Smooth muscle cell (in vitro differentiated cells): ENCODE data around the gene CTPS1. TPM values are rescaled to one million over a fixed set of nuclear protein-coding genes. Genes with fewer than 3 reads are reported as not detected.
A peak's percentile ranks its signal among the peaks of the same experiment; 100 is the strongest.

Experiments
- DNase-seq: peaks from one replicate; lab custom pipeline; 2025; ENCODE audit not compliant: unreplicated experiment; lab: John Stamatoyannopoulos, UW
- H2AFZ ChIP-seq: fragments of 200-600 bp; sonication (generic); 2 replicates; pipeline ENCODE4 v1.6.0; 2016; ENCODE audit warnings: antibody characterized with exemption, low read depth, mild to moderate bottlenecking
- H3F3A ChIP-seq: fragments of 200-600 bp; sonication (generic); 2 replicates; pipeline ENCODE4 v1.6.0; 2017; ENCODE audit warnings: antibody characterized with exemption, low read depth
- H3K27ac ChIP-seq: fragments of 200-600 bp; sonication (generic); 2 replicates; pipeline ENCODE4 v1.5.1; 2016; ENCODE audit warnings: low read depth, mild to moderate bottlenecking
- H3K27me3 ChIP-seq: fragments of 200-600 bp; sonication (generic); 2 replicates; pipeline ENCODE4 v1.6.1; 2016; ENCODE audit warnings: low read depth, mild to moderate bottlenecking
- H3K36me3 ChIP-seq: fragments of 200-600 bp; sonication (generic); 2 replicates; pipeline ENCODE4 v1.5.1; 2016; ENCODE audit warnings: low read depth
- H3K4me1 ChIP-seq: fragments of 200-600 bp; sonication (generic); 2 replicates; pipeline ENCODE4 v1.5.1; 2016; ENCODE audit warnings: low read depth
- H3K4me2 ChIP-seq: fragments of 200-600 bp; sonication (generic); 2 replicates; pipeline ENCODE4 v1.6.0; 2016; ENCODE audit warnings: mild to moderate bottlenecking
- H3K4me3 ChIP-seq: fragments of 200-600 bp; sonication (generic); 2 replicates; pipeline ENCODE4 v1.5.1; 2016; ENCODE audit warnings: mild to moderate bottlenecking
- H3K79me2 ChIP-seq: fragments of 200-600 bp; sonication (generic); 2 replicates; pipeline ENCODE4 v1.6.0; 2016; ENCODE audit warnings: low read depth, mild to moderate bottlenecking
- H3K9ac ChIP-seq: fragments of 200-600 bp; sonication (generic); 2 replicates; pipeline ENCODE4 v1.6.0; 2016; ENCODE audit warnings: low read depth
- H3K9me3 ChIP-seq: fragments of 200-600 bp; sonication (generic); replicated peaks from 2 replicates; pipeline ENCODE4 v1.5.1; 2016; ENCODE audit warnings: low read depth
- H4K20me1 ChIP-seq: fragments of 200-600 bp; sonication (generic); 2 replicates; pipeline ENCODE4 v1.6.0; 2016; ENCODE audit warnings: low read depth
- WGBS: methylation state at CpG from one replicate; pipeline ENCODE4 v1.1.7; 2016; ENCODE audit warnings: low lambda C conversion rate; 5-methylcytosine and 5-hydroxymethylcytosine counted together
- polyA plus RNA-seq: library from polyadenylated mRNA; unstranded; fragments of >200 nt; fragmentation: Nextera tagmentation; extraction: Ambion mirVana; gene quantifications from 2 replicates; pipeline ENCODE4 v1.2.1, GENCODE V29; 2016
- total RNA-seq: library from RNA; depleted of rRNA; stranded (reverse); fragments of >200 nt; gene quantifications from 2 replicates; pipeline ENCODE4 v1.2.3, GENCODE V29; 2014
- TF ChIP-seq, protein P1 (sequence below): fragments of 200-600 bp; sonication (generic); IDR thresholded peaks from 2 replicates; pipeline ENCODE4 v1.5.1; 2017; ENCODE audit warnings: borderline replicate concordance, mild to moderate bottlenecking, antibody characterized with exemption; ENCODE audit not compliant: insufficient read depth, poor library complexity, severe bottlenecking

The CTPS1 gene
- total and polyA plus RNA-seq, 2 experiments from 2014 or later, result 20.9 to 24.4 TPM

DNA sequence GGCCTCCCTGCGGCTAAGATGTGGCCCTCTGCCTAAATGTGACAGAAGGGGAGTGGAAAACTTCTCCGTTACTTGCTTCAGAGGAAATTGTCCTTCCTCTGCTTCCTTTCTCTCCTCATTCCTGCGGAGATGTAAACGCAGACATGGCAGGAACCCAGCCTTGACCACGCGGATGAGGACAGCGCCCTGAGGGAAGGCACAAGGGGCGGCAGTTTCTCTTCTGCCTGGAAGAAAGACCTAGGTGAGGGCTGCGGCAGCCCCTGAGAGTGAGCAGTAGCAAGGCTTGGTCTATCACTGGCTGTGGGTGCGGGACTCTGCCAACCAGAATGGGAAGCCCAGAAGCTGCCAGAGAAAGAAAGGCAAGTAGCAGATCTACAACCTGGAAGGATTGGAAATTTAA lies 14.0 kb upstream of the CTPS1 start:
- WGBS, result 75% methylated on average over 10 of the region's 10 CpGs
- no peak for DNase-seq
- TF ChIP-seq, protein P1, sequence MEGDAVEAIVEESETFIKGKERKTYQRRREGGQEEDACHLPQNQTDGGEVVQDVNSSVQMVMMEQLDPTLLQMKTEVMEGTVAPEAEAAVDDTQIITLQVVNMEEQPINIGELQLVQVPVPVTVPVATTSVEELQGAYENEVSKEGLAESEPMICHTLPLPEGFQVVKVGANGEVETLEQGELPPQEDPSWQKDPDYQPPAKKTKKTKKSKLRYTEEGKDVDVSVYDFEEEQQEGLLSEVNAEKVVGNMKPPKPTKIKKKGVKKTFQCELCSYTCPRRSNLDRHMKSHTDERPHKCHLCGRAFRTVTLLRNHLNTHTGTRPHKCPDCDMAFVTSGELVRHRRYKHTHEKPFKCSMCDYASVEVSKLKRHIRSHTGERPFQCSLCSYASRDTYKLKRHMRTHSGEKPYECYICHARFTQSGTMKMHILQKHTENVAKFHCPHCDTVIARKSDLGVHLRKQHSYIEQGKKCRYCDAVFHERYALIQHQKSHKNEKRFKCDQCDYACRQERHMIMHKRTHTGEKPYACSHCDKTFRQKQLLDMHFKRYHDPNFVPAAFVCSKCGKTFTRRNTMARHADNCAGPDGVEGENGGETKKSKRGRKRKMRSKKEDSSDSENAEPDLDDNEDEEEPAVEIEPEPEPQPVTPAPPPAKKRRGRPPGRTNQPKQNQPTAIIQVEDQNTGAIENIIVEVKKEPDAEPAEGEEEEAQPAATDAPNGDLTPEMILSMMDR, result no peak
- no peaks in the 10 kb centered on the region for H3K27me3 ChIP-seq
- no peak overlapping the region for H3K4me2 ChIP-seq
- peaks cover 11% of the 10 kb centered on the region for H3F3A ChIP-seq
- no peaks in the 10 kb centered on the region for H3K9me3 ChIP-seq
- no peaks in the 10 kb centered on the region for H4K20me1 ChIP-seq
- no peak overlapping the region for H3K4me3 ChIP-seq
- H3K27ac ChIP-seq, result no peak overlapping the region
- no peak overlapping the region for H3K9ac ChIP-seq
- H3K36me3 ChIP-seq, result no peaks in the 10 kb centered on the region
- no peaks in the 10 kb centered on the region for H3K79me2 ChIP-seq
- no peak overlapping the region for H2AFZ ChIP-seq
- no peaks in the 10 kb centered on the region for H3K4me1 ChIP-seq

GRCh38 chr1:40966417-40966816 lies 13.1 kb upstream of the CTPS1 start:
- no peak for DNase-seq
- Histone ChIP-seq H3K27ac (peak overlapping the region; percentile 94), H3K27me3 (no peaks in the 10 kb centered on the region), H2AFZ (no peak overlapping the region), H3K9me3 (no peaks in the 10 kb centered on the region), H3K4me2 (peak overlapping the region; percentile 1), H3K4me3 (no peak overlapping the region), H3K36me3 (no peaks in the 10 kb centered on the region), H3F3A (peaks cover 11% of the 10 kb centered on the region), H3K4me1 (no peaks in the 10 kb centered on the region), H3K79me2 (no peaks in the 10 kb centered on the region), H3K9ac (no peak overlapping the region), H4K20me1 (no peaks in the 10 kb centered on the region)
- 25% methylated on average over 4 of the region's 4 CpGs for WGBS
- TF ChIP-seq, protein P1, result no peak

- Histone ChIP-seq H3K27ac (no peak overlapping the region), H3K79me2 (no peaks in the 10 kb centered on the region), H3F3A (peaks cover 11% of the 10 kb centered on the region), H2AFZ (no peak overlapping the region), H3K4me2 (no peak overlapping the region), H3K9me3 (no peaks in the 10 kb centered on the region), H4K20me1 (no peaks in the 10 kb centered on the region), H3K9ac (no peak overlapping the region), H3K27me3 (no peaks in the 10 kb centered on the region), H3K4me3 (no peak overlapping the region), H3K36me3 (no peaks in the 10 kb centered on the region), H3K4me1 (no peaks in the 10 kb centered on the region)
- 94% methylated on average over 6 of the region's 6 CpGs for WGBS
- no peak for DNase-seq
- TF ChIP-seq, protein P1, result no peak
These were observed 10.1 kb upstream of the CTPS1 start for GRCh38 chr1:40969445-40969844.

DNA sequence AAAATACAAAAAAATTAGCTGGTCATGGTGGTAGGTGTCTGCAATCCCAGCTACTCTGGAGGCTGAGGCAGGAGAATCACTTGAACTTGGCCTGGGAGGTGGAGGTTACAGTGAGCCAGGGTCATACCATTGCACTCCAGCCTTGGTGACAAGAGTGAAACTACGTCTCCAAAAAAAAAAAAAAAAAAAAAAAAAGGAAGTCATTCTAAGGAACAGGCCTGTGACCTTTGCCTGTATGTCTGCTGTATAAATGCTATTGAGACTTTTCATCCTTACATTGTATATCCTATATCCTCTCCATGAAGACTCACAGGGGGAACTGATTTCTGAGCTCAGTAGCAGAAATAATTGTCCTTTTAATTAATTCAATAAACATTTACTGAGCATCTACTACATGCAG lies 7.5 kb upstream of the CTPS1 start:
- DNase-seq, result no peak
- no peaks in the 10 kb centered on the region for H3K36me3 ChIP-seq
- H3K27ac ChIP-seq, result no peak overlapping the region
- H4K20me1 ChIP-seq, result no peaks in the 10 kb centered on the region
- H3K4me3 ChIP-seq, result no peak overlapping the region
- H3K9me3 ChIP-seq, result no peaks in the 10 kb centered on the region
- no peaks in the 10 kb centered on the region for H3K27me3 ChIP-seq
- no peaks in the 10 kb centered on the region for H3K79me2 ChIP-seq
- 83% methylated on average over 1 of the region's 1 CpG for WGBS
- H3K4me2 ChIP-seq, result no peak overlapping the region
- H3K4me1 ChIP-seq, result no peaks in the 10 kb centered on the region
- H3K9ac ChIP-seq, result no peak overlapping the region
- TF ChIP-seq, protein P1, result no peak
- H2AFZ ChIP-seq, result no peak overlapping the region
- H3F3A ChIP-seq, result peaks cover 11% of the 10 kb centered on the region
